H1 (cell line): ENCODE results near the gene CYP27C1. TPM values are rescaled to one million over a fixed set of nuclear protein-coding genes. Genes with fewer than 3 reads are reported as not detected.

Source experiments
- BRCA1 ChIP-seq: IDR thresholded peaks from 2 replicates; pipeline ENCODE4 v1.6.1; 2012; ENCODE audit warnings: low read depth, low read length, improper control_type of control experiment
- CHD1 ChIP-seq: IDR thresholded peaks from 2 replicates; pipeline ENCODE4 v1.6.1; 2012; ENCODE audit warnings: low read depth, low read length, improper control_type of control experiment
- TCF12 ChIP-seq: IDR thresholded peaks from 2 replicates; pipeline ENCODE4 v1.6.1; 2011; ENCODE audit warnings: low read depth, mild to moderate bottlenecking, low read length
- polyA plus RNA-seq, 7 experiments: library from polyadenylated mRNA; depleted of rRNA in 3 of 7; stranded (reverse) in 5 of 7; unstranded in 2 of 7; fragments of >200 nt in 5 of 7; fragments of 200-250 nt in 2 of 7; gene quantifications; 1 replicate in 5 of 7; 2 replicates in 1 of 7; 4 replicates in 1 of 7; pipeline versions ENCODE4 v1.2.1 to v1.2.3, GENCODE V29; 2011 to 2013; ENCODE audit warnings: missing spikeins in 2 of 7, mixed read lengths in 2 of 7
- total RNA-seq: library from RNA; stranded (reverse); fragmentation: NEBNext Ultra II Directional; extraction: Animal tissue kit (Norgen Biotek cat#: 25700); gene quantifications from 2 replicates; pipeline ENCODE4 v1.2.1, GENCODE V29; 2021

Gene CYP27C1
- total and polyA plus RNA-seq, 2 of the 8 experiments (the other 6 are each of a cell fraction or from before 2014, with no cell fraction given), result 1.3 to 3.2 TPM

DNA sequence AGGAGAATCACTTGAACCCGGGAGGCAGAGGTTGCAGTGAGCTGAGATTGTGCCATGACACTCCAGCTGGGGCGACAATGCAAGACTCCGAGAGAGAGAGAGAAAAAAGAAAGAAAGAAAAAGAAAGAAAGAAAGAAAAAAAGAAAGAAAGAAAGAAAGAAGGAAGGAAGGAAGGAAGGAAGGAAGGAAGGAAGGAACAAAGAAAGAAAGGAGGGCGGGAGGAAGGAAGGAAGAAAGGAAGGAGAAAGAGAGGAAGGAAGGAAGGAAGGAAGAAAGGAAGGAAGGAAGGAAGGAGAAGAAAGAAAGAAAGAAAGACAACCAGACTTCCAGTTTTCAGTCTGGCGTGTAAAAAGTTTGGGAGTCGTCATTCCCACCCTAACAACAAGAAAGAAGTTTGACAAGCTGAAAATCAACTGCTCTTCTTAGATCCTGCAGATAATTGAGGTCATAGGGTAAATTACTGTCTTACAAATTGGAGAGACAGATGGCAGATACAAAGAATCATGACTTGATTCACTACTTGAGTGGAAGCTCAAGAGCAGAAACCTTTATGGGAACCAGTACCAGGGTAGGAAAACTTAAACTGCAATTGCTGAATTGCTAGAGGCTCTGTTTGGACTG lies 15.1 kb upstream of the CYP27C1 start (continued):
- TF ChIP-seq BRCA1 (no peak), CHD1 (no peak), TCF12 (no peak)
